Tibial artery (tissue), 4 donors: ENCODE results near the gene SNX2.

Experiments
- DNase-seq, 2 donors: peaks; one replicate each; pipeline ENCODE4 v3.0.0-alpha.2; 2019
- H3K27ac ChIP-seq, 2 donors: fragments of 200-600 bp; sonication (generic) in 1 of 2; 1 replicate in 1 of 2; 2 replicates in 1 of 2; pipeline ENCODE4 v1.5.1; 2018 to 2019; ENCODE audit warnings: mild to moderate bottlenecking in 1 of 2
- H3K27me3 ChIP-seq, 2 donors: fragments of 200-600 bp; sonication (generic) in 1 of 2; one replicate each; pipeline versions ENCODE4 v1.5.1 to v1.6.0; 2016 to 2019
- H3K36me3 ChIP-seq, 3 donors: fragments of 200-600 bp; sonication (generic) in 2 of 3; one replicate each; pipeline ENCODE4 v1.5.1; 2016 to 2019; ENCODE audit warnings: mild to moderate bottlenecking in 2 of 3
- H3K4me1 ChIP-seq, 4 donors: fragments of 200-600 bp; sonication (generic) in 2 of 4; 1 replicate in 3 of 4; 2 replicates in 1 of 4; pipeline ENCODE4 v1.5.1; 2016 to 2019
- H3K4me3 ChIP-seq, 2 donors: fragments of 200-600 bp; sonication (generic) in 1 of 2; 1 replicate in 1 of 2; 2 replicates in 1 of 2; pipeline ENCODE4 v1.5.1; 2018 to 2019; ENCODE audit warnings: mild to moderate bottlenecking in 2 of 2
- H3K9me3 ChIP-seq, 3 donors: fragments of 200-600 bp; sonication (generic) in 1 of 3; one replicate each; pipeline ENCODE4 v1.5.1; 2016 to 2019
- intact Hi-C: fragments of 100-400 bp; cut with DNase I; formaldehyde crosslinking; loops from one replicate; pipeline ENCODE4 v1.15.0; 2023; ENCODE audit warnings: low total_unique reads
- TF ChIP-seq, protein P1 (sequence below), 2 experiments: fragments of 200-600 bp in 1 of 2; fragments of 450-650 bp in 1 of 2; IDR thresholded peaks; one replicate each; pipeline ENCODE4 v1.5.1; 2017 to 2019; ENCODE audit warnings: antibody characterized with exemption in 2 of 2, mild to moderate bottlenecking in 1 of 2, moderate library complexity in 1 of 2

Gene SNX2

GRCh38 chr5:122773619-122774018, 1.3 kb upstream of the SNX2 start:
- DNase-seq, result no peak
- intact Hi-C loops, result loop anchor here (10.0 kb wide), 1 partner anchor 71 kb away; the partner anchor contains the start of gene SNX24
- TF ChIP-seq, protein P1, sequence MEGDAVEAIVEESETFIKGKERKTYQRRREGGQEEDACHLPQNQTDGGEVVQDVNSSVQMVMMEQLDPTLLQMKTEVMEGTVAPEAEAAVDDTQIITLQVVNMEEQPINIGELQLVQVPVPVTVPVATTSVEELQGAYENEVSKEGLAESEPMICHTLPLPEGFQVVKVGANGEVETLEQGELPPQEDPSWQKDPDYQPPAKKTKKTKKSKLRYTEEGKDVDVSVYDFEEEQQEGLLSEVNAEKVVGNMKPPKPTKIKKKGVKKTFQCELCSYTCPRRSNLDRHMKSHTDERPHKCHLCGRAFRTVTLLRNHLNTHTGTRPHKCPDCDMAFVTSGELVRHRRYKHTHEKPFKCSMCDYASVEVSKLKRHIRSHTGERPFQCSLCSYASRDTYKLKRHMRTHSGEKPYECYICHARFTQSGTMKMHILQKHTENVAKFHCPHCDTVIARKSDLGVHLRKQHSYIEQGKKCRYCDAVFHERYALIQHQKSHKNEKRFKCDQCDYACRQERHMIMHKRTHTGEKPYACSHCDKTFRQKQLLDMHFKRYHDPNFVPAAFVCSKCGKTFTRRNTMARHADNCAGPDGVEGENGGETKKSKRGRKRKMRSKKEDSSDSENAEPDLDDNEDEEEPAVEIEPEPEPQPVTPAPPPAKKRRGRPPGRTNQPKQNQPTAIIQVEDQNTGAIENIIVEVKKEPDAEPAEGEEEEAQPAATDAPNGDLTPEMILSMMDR (IDR thresholded peaks at IDR 0.05), result no peak
- Histone ChIP-seq H3K27me3 (no peaks in the 10 kb centered on the region), H3K4me1 (peaks cover 0 to 48% (median 12%) of the 10 kb centered on the region in 4 donors), H3K27ac (peak overlapping the region; percentile 0 to 94), H3K4me3 (no peak overlapping the region), H3K9me3 (no peaks in the 10 kb centered on the region), H3K36me3 (no peaks in the 10 kb centered on the region)

DNA sequence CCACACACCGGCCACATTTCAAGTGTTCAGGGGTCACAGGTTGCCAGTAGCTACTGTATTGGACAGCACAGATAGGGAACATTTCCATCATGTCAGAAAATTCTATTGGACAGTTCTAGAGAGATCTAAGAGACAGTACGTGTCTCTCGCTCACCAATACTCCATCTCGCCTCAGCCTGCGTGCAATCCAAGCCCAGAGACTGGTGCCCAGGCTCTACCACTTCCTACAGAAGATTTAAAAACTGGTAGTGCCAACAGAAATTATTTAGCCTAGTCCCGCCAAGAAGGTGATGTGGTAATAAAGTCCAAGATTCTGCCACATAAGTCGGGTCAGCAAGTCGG, 390 bp upstream of the SNX2 start:
- TF ChIP-seq, protein P1 (IDR thresholded peaks at IDR 0.05), result no peak
- H3K4me1 ChIP-seq, result peaks cover 0 to 49% (median 12%) of the 10 kb centered on the region in 4 donors
- peak overlapping the region; percentile 93 to 94 for H3K27ac ChIP-seq
- no peak for DNase-seq
- no peaks in the 10 kb centered on the region for H3K9me3 ChIP-seq
- H3K27me3 ChIP-seq, result no peaks in the 10 kb centered on the region
- H3K4me3 ChIP-seq, result peak overlapping the region; percentile 93 to 94
- no peaks in the 10 kb centered on the region for H3K36me3 ChIP-seq
- intact Hi-C loops, result loop anchor here (10.0 kb wide), 1 partner anchor 70 kb away; the partner anchor contains the start of gene SNX24

GRCh38 chr5:122775550-122776542, 966 bp downstream of the SNX2 start:
- Histone ChIP-seq H3K4me1 (peaks cover 0 to 49% (median 12%) of the 10 kb centered on the region in 4 donors), H3K27ac (peak overlapping the region; percentile 93 to 94), H3K27me3 (no peaks in the 10 kb centered on the region), H3K4me3 (peak overlapping the region; percentile 93 to 94), H3K9me3 (no peaks in the 10 kb centered on the region), H3K36me3 (no peaks in the 10 kb centered on the region)
- DNase-seq, result no peak
- TF ChIP-seq, protein P1 (IDR thresholded peaks at IDR 0.05), result no peak
- intact Hi-C loops, result loop anchor here (10.0 kb wide), 1 partner anchor 69 kb away; the partner anchor contains the start of gene SNX24

DNA sequence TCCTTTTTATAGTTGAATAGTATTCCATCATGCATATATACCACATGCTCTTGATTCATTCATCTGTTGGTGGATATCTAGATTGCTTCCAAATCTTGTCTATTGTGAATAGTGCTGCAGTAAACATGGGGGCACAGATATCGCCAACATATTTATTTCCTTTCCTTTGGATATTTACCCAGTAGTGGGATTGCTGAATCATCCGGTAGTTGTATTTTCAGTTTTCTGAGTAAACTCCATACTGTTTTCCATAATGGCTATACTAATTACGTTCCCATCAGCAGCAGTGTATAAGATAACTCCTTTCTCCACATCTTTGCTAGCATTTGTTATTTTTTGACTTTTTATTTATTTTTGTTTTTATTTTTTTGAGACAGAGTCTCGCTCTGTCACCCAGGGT, 3.3 kb downstream of the SNX2 start:
- no peaks in the 10 kb centered on the region for H3K36me3 ChIP-seq
- DNase-seq, result no peak
- TF ChIP-seq, protein P1 (IDR thresholded peaks at IDR 0.05), result no peak
- no peaks in the 10 kb centered on the region for H3K27me3 ChIP-seq
- H3K4me1 ChIP-seq, result peaks cover 0 to 39% (median 12%) of the 10 kb centered on the region in 4 donors
- H3K9me3 ChIP-seq, result no peaks in the 10 kb centered on the region
- intact Hi-C loops, result loop anchor here (10.0 kb wide), 1 partner anchor 67 kb away; the partner anchor contains the start of gene SNX24
- no peak overlapping the region for H3K27ac ChIP-seq
- no peak overlapping the region for H3K4me3 ChIP-seq

GRCh38 chr5:122779451-122779850, 4.6 kb downstream of the SNX2 start:
- Histone ChIP-seq H3K4me3 (no peak overlapping the region), H3K36me3 (no peaks in the 10 kb centered on the region), H3K9me3 (no peaks in the 10 kb centered on the region), H3K4me1 (peaks cover 0 to 37% (median 12%) of the 10 kb centered on the region in 4 donors), H3K27me3 (no peaks in the 10 kb centered on the region), H3K27ac (no peak overlapping the region)
- DNase-seq, result no peak
- intact Hi-C loops, result loop anchor here (10.0 kb wide), 1 partner anchor 65 kb away; the partner anchor contains the start of gene SNX24
- TF ChIP-seq, protein P1 (IDR thresholded peaks at IDR 0.05), result no peak
